ENCODE measurements around the gene SMIM35.
"Not testable (repeated sequence)": the region's sequence is repeated elsewhere in the genome, so short reads cannot be mapped to it uniquely, and the experiment has no call there.

The SMIM35 gene

DNA sequence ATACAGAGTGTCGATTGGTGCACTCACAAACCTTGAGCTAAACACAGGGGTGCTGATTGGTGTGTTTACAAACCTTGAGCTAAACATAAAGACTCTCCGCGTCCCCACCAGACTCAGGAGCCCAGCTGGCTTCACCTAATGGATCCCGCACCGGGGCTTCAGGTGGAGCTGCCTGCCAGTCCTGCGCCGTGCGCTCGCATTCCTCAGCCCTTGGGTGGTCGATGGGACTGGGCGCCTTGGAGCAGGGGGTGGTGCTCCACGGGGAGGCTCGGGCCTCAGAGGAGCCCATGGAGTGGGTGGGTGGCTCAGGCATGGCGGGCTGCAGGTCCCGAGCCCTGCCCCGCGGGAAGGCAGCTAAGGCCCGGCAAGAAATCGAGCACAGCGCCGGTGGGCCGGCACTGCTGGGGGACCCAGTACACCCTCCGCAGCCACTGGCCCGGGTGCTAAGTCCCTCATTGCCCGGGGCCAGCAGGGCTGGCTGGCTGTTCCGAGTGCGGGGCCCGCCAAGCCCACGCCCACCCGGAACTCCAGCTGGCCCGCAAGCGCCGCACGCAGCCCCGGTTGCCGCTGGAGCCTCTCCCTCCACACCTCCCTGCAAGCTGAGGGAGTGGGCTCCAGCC is 108.4 kb downstream of the SMIM35 start:
- DNase-seq, result not testable (repeated sequence)

- not testable (repeated sequence) for DNase-seq
Measured at GRCh38 chr11:117977612-117978264, 109.0 kb downstream of the SMIM35 start.

- DNase-seq, result no peak
Measured at GRCh38 chr11:117977029-117977428, 109.7 kb downstream of the SMIM35 start.

- DNase-seq, result no peak
Measured at GRCh38 chr11:117976445-117976844, 110.3 kb downstream of the SMIM35 start.

- DNase-seq, result no peak
Measured at GRCh38 chr11:117973503-117973860, 113.3 kb downstream of the SMIM35 start.

GRCh38 chr11:117972629-117973502 is 113.9 kb downstream of the SMIM35 start:
- DNase-seq, result no peak

GRCh38 chr11:117972044-117972443 is 114.7 kb downstream of the SMIM35 start:
- DNase-seq, result no peak

DNA sequence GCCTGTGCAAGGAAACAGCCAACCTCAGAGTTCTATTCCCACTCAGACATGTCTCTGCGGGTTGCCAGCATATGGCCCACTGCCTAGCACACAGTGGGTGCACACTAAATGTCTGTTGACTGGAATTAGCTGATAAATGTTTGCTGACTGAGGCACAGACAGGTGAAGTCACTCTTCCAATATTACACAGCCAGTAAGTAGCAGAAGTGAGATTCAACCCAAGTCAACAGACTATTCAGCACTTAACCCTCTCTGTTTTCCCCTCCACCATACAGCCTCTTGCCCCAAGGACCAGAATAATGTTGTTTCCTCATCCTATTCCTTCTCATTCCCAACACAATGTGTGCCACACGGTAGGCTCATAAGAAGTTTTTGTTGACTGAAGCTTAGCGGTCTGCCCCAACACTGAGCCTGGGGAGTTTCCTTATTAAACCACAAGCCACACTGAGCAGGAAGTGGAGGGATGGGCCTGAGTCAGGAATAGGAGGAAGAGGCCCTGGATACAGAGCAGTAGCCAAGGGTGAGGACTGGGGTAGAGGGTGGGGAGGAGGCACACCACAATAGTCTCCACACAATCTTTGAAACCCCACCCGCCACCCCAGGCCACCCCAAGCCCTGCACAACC is 116.3 kb downstream of the SMIM35 start:
- peak; percentile 58 for DNase-seq

GRCh38 chr11:117969160-117969991 is 117.4 kb downstream of the SMIM35 start:
- no peak for DNase-seq

DNA sequence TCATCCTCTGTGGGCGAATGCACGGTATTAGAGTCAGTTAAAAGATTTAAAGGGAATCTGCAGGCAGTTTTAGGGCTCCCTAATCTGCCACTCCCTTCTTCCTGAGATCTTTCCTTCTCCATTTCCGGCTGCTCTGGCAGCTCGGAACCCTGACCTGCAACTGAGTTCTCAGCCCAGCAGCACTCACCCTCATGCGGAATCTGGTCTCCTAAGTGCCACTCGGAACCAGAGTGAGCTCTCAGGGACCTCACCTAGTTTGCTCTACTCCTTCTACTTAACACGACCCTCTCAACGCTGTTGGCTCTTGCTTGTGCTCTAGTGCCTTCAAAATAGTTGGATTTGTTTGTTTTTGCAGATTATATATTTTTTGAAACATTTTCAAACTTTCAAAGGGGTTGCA is 119.9 kb downstream of the SMIM35 start:
- DNase-seq, result no peak

DNA sequence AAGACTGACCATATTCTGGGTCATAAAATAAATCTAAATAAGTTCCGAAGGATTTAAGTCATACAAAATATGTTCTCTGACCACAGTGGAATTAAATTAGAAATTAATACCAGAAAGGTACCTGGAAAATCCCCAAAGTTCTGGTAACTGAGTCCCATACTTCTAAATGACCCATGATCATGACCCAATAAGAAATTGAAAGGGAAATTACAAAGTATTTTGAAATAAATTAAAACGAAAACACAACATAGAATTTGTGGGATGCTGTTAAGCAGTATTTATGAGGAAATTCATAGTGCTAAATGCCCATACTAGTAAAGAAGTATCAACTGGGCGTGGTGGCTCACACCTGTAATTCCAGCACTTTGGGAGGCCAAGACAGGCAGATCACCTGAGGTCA is 123.9 kb downstream of the SMIM35 start:
- DNase-seq, result no peak

GRCh38 chr11:117961896-117962295 is 124.9 kb downstream of the SMIM35 start:
- DNase-seq, result no peak

GRCh38 chr11:117960406-117960805 is 126.4 kb downstream of the SMIM35 start:
- DNase-seq, result no peak

GRCh38 chr11:117959438-117960149 is 127.2 kb downstream of the SMIM35 start:
- DNase-seq, result no peak

GRCh38 chr11:117958949-117959348 is 127.8 kb downstream of the SMIM35 start:
- no peak for DNase-seq

All from CD4-positive, alpha-beta T cell treated with Interferon gamma for 1 hour (primary cell).